NCI-H2196 (cell line): ENCODE results near the gene CAMK2A.

Experiments
- DNase-seq: peaks from one replicate; lab custom pipeline; 2025; ENCODE audit not compliant: unreplicated experiment; lab: John Stamatoyannopoulos, UW

CAMK2A gene

GRCh38 chr5:150283904-150284303 is 5.7 kb downstream of the CAMK2A start:
- no peak for DNase-seq

GRCh38 chr5:150281987-150282386 is 7.6 kb downstream of the CAMK2A start:
- DNase-seq = no peak

GRCh38 chr5:150279330-150280020 is 10.1 kb downstream of the CAMK2A start:
- DNase-seq = no peak

- DNase-seq = no peak
Observed at GRCh38 chr5:150278916-150279315, 10.7 kb downstream of the CAMK2A start.

- DNase-seq = no peak
Observed at GRCh38 chr5:150278046-150278730, 11.4 kb downstream of the CAMK2A start.

- DNase-seq = no peak
Observed at GRCh38 chr5:150277043-150277442, 12.5 kb downstream of the CAMK2A start.

- no peak for DNase-seq
Observed at GRCh38 chr5:150274811-150275210, 14.8 kb downstream of the CAMK2A start.

- DNase-seq = no peak
Observed at GRCh38 chr5:150272531-150272930, 17.0 kb downstream of the CAMK2A start.

- DNase-seq = no peak
Observed at GRCh38 chr5:150271923-150272322, 17.6 kb downstream of the CAMK2A start.

GRCh38 chr5:150271296-150271692 is 18.3 kb downstream of the CAMK2A start:
- DNase-seq = no peak

GRCh38 chr5:150270541-150271295 is 18.9 kb downstream of the CAMK2A start:
- no peak for DNase-seq

- peak; percentile 24 for DNase-seq
Observed at GRCh38 chr5:150266871-150267291, 22.7 kb downstream of the CAMK2A start.

- DNase-seq = no peak
Observed at GRCh38 chr5:150265870-150266383, 23.6 kb downstream of the CAMK2A start.

GRCh38 chr5:150264667-150265603 is 24.6 kb downstream of the CAMK2A start:
- no peak for DNase-seq

GRCh38 chr5:150263801-150264621 is 25.6 kb downstream of the CAMK2A start:
- peak; percentile 43 for DNase-seq

GRCh38 chr5:150263375-150263775 is 26.2 kb downstream of the CAMK2A start:
- DNase-seq = no peak

GRCh38 chr5:150262502-150262901 is 27.1 kb downstream of the CAMK2A start:
- DNase-seq = no peak

- DNase-seq = no peak
Observed at GRCh38 chr5:150261231-150261630, 28.3 kb downstream of the CAMK2A start.

- no peak for DNase-seq
Observed at GRCh38 chr5:150258130-150258529, 31.4 kb downstream of the CAMK2A start.

GRCh38 chr5:150257424-150257823 is 32.1 kb downstream of the CAMK2A start:
- no peak for DNase-seq
